WI38 (cell line): ENCODE results near the gene USE1.
"Not testable (repeated sequence)": the region's sequence is repeated elsewhere in the genome, so short reads cannot be mapped to it uniquely, and the experiment has no call there.

ENCODE experiments used
- H3K4me3 ChIP-seq: 2 replicates; pipeline ENCODE4 v1.5.1; 2011; ENCODE audit warnings: low read depth, mild to moderate bottlenecking, control low read depth, low read length
- TF ChIP-seq, protein P1 (sequence below): IDR thresholded peaks from 2 replicates; pipeline ENCODE4 v1.5.1; 2012; ENCODE audit warnings: low read depth, mild to moderate bottlenecking, control low read depth, low read length

Gene USE1

DNA sequence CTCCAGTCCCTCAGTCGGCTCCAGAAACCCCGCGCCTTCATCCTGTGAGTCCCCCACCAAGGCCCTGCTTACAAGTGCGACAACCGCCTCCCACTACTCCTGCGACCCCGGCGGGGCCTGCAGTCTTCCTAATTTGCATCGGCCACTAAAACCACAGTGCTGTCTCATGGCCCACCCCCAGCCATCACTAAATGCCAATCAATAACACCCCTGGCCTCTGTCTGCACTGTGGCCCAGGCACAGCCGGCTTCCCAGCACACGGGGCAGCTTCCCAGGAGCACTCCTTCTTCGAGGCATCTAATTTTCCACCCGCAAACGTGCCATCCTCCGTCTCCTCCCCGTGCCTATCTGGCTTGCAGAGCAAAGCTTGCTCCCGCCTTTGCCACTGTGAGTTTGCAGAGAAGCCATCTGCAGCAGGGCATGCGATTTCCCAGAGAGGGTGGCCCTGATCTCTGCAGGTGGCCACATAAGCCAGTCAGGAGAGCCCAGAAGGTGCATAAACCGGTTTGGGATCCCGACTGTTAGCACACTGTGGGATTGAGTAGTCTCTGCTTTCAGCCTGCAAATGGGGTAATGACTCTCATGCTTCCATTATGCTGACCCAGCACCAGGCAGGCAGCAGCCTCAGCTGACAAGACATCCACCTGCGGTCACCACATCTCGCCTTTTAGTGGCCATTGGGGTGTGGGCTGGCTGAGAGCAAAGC, 34.0 kb upstream of the USE1 start:
- H3K4me3 ChIP-seq = no peak overlapping the region
- TF ChIP-seq, protein P1, sequence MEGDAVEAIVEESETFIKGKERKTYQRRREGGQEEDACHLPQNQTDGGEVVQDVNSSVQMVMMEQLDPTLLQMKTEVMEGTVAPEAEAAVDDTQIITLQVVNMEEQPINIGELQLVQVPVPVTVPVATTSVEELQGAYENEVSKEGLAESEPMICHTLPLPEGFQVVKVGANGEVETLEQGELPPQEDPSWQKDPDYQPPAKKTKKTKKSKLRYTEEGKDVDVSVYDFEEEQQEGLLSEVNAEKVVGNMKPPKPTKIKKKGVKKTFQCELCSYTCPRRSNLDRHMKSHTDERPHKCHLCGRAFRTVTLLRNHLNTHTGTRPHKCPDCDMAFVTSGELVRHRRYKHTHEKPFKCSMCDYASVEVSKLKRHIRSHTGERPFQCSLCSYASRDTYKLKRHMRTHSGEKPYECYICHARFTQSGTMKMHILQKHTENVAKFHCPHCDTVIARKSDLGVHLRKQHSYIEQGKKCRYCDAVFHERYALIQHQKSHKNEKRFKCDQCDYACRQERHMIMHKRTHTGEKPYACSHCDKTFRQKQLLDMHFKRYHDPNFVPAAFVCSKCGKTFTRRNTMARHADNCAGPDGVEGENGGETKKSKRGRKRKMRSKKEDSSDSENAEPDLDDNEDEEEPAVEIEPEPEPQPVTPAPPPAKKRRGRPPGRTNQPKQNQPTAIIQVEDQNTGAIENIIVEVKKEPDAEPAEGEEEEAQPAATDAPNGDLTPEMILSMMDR = no peak

DNA sequence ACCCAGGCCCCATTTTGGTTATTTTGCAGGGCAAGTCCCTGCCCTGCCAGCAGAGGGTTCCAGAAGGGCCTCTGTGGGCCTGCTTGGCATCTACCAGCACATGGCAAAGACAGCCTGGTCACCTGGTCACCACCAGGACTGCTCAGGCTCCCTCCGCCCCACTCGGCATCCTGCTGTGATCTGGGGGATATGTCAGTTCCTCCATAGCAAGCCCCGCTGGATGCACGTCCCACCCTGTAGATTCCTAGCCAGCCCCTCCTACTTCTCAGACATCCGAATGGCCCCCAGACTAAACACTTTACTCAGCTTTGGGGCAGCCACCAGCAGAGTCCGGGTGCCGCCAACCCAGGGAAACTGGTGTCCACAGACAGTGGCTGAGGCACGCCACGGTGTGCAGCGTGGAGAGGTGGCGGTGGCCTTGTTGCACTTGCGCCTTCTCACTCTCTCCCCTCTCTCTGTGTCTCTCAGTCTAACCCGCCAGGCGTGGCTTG, 31.8 kb upstream of the USE1 start:
- H3K4me3 ChIP-seq = no peak overlapping the region
- TF ChIP-seq, protein P1 = no peak

DNA sequence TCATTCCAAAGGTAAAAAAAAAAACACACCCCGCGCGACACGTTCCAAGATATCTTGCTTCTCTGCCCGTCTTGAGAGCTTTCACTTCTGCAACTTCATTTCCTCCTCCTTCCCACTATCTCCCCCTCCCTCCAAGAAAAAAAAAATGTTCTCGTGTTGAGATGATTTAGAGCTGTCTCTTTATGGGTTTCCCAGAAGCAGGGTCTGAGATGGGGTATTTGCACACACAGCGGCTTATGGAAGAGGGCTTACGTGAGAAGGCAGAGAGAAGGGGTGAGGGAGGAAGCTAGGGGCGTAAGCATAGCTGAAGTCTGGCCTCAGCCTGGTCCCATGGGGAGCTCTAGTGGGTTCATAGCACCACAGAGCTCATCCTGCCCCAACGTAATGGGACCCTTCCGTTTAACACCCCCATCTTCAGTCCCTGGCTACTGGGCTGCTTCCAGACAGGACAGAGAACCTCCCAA, 31.3 kb upstream of the USE1 start:
- no peak overlapping the region for H3K4me3 ChIP-seq
- TF ChIP-seq, protein P1 = no peak

DNA sequence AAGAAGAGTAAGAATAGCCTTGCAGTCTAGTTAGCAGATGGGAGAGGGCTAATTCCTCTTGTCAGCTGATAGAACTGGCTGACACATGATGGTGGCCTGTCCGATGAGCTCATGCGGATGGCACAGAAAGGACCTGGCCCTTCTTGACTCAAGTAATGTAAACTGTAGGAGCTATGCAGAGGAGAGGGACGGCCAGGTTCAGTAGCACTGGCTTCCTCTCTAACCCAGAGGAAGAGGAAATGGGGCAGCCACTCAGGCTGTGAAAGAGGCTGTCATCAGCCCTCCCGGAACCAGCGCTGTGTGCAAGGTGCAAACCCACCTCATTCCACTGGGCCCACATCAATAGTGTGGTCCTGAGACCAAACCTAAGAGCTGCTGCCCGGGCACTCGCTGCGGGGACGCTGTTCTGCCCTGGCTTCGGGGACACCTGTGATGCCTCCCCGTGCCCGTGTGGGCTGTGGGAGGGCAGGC, 30.8 kb upstream of the USE1 start:
- no peak overlapping the region for H3K4me3 ChIP-seq
- TF ChIP-seq, protein P1 = no peak

DNA sequence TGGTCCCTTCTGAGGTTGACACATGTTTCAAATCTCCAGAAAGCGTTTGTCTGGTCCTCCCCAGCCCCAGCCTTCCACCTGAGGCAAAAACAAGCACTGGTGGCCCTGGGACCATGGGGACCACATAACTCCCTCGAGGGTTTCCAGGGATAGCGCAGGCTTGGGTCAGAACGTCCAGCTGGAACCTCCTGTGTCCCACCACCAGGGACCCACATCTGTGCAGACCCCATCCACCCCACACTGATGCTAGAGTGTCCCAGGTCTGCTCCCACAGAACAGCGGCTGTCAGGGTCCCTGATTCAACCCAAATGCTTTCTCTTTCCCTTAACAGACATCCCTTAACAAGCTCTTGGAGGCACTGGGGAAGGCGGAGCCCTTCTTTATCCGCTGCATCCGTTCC, 29.6 kb upstream of the USE1 start:
- TF ChIP-seq, protein P1 = no peak
- H3K4me3 ChIP-seq = no peak overlapping the region

DNA sequence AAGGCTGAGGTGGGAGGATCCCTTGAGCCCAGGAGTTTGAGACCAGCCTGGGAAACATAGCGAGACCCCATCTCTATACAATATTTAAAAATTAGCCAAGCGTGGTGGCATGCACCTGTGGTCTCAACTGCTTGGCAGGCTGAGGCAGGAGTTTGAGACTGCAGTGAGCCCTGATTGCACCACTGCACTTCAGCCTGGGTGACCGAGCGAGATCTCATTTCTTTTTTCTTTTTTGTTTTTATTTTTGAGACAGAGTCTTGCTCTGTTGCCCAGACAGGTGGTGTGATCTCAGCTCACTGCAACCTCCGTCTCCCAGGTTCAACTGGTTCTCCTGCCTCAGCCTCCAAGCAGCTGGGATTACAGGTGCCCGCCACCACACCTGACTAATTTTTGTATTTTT, 23.4 kb upstream of the USE1 start:
- not testable (repeated sequence) for H3K4me3 ChIP-seq

DNA sequence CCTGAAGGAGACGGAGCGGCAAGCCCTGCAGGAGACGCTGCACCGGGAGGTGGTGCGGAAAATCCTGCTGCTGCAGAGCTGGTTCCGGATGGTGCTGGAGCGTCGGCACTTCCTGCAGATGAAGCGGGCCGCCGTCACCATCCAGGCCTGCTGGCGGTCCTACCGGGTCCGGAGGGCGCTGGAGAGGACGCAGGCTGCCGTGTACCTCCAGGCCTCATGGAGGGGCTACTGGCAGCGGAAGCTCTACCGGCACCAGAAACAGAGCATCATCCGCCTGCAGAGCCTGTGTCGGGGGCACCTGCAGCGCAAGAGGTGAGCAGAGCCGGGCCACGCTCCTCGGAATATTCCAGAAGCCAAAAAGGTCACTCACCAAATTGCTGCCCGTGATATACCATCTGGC, 22.4 kb upstream of the USE1 start:
- TF ChIP-seq, protein P1 = no peak
- H3K4me3 ChIP-seq = no peak overlapping the region
